HEK293 (cell line): ENCODE data around the gene C1QTNF12.

Source experiments
- GLI4 ChIP-seq: fragments of 450-650 bp; formaldehyde crosslinking; IDR thresholded peaks from 2 replicates; pipeline ENCODE4 v1.5.1; 2016; ENCODE audit warnings: missing biosample characterization, missing genetic modification characterization
- INSM2 ChIP-seq: fragments of 450-650 bp; formaldehyde crosslinking; IDR thresholded peaks from 2 replicates; pipeline ENCODE4 v1.5.1; 2016; ENCODE audit warnings: missing biosample characterization, missing genetic modification characterization
- KLF16 ChIP-seq: fragments of 450-650 bp; formaldehyde crosslinking; IDR thresholded peaks from 2 replicates; pipeline ENCODE4 v1.5.1; 2017; ENCODE audit warnings: missing biosample characterization, missing genetic modification characterization
- KLF17 ChIP-seq: fragments of 450-650 bp; formaldehyde crosslinking; IDR thresholded peaks from 2 replicates; pipeline ENCODE4 v1.5.1; 2016; ENCODE audit warnings: missing biosample characterization, missing genetic modification characterization
- PRDM1 ChIP-seq: fragments of 450-650 bp; formaldehyde crosslinking; IDR thresholded peaks from 2 replicates; pipeline ENCODE4; 2016; ENCODE audit warnings: missing biosample characterization, missing genetic modification characterization
- PRDM2 ChIP-seq: fragments of 450-650 bp; formaldehyde crosslinking; IDR thresholded peaks from 2 replicates; pipeline ENCODE4 v1.5.1; 2016; ENCODE audit warnings: missing biosample characterization, missing genetic modification characterization, borderline replicate concordance
- TRIM28 ChIP-seq: IDR thresholded peaks from 2 replicates; pipeline ENCODE4 v1.6.1; 2011; ENCODE audit warnings: low read length, control low read depth, borderline replicate concordance
- ZBTB49 ChIP-seq: fragments of 450-650 bp; formaldehyde crosslinking; IDR thresholded peaks from 2 replicates; pipeline ENCODE4 v1.5.1; 2016; ENCODE audit warnings: missing biosample characterization, missing genetic modification characterization, low read depth
- ZBTB8A ChIP-seq: fragments of 450-650 bp; formaldehyde crosslinking; IDR thresholded peaks from 2 replicates; pipeline ENCODE4 v1.5.1; 2016; ENCODE audit warnings: missing biosample characterization, missing genetic modification characterization
- ZNF121 ChIP-seq: fragments of 450-650 bp; formaldehyde crosslinking; IDR thresholded peaks from 2 replicates; pipeline ENCODE4 v1.5.1; 2016; ENCODE audit warnings: missing biosample characterization, missing genetic modification characterization
- ZNF350 ChIP-seq: fragments of 450-650 bp; formaldehyde crosslinking; IDR thresholded peaks from 2 replicates; pipeline ENCODE4 v1.5.0; 2017; ENCODE audit warnings: missing biosample characterization, mild to moderate bottlenecking, missing genetic modification characterization
- ZNF398 ChIP-seq: fragments of 450-650 bp; formaldehyde crosslinking; IDR thresholded peaks from 2 replicates; pipeline ENCODE4 v1.5.1; 2017; ENCODE audit warnings: missing biosample characterization, missing genetic modification characterization
- ZNF404 ChIP-seq: fragments of 450-650 bp; formaldehyde crosslinking; IDR thresholded peaks from 2 replicates; pipeline ENCODE4 v1.5.1; 2017; ENCODE audit warnings: missing biosample characterization, missing genetic modification characterization
- ZNF426 ChIP-seq: fragments of 450-650 bp; formaldehyde crosslinking; IDR thresholded peaks from 2 replicates; pipeline ENCODE4 v1.5.1; 2017; ENCODE audit warnings: missing biosample characterization, missing genetic modification characterization, mild to moderate bottlenecking, inconsistent platforms, moderate library complexity
- ZNF555 ChIP-seq: fragments of 450-650 bp; formaldehyde crosslinking; conservative IDR thresholded peaks from 2 replicates; pipeline ENCODE4 v1.5.1; 2017; ENCODE audit warnings: missing biosample characterization, mild to moderate bottlenecking, missing genetic modification characterization, inconsistent platforms
- ZNF596 ChIP-seq: fragments of 450-650 bp; IDR thresholded peaks from 2 replicates; pipeline ENCODE4 v1.5.0; 2018; ENCODE audit warnings: missing biosample characterization, mild to moderate bottlenecking, missing genetic modification characterization, moderate library complexity
- ZNF600 ChIP-seq: fragments of 450-650 bp; formaldehyde crosslinking; IDR thresholded peaks from 2 replicates; pipeline ENCODE4 v1.5.1; 2016; ENCODE audit warnings: missing biosample characterization, missing genetic modification characterization
- ZNF610 ChIP-seq: fragments of 450-650 bp; formaldehyde crosslinking; IDR thresholded peaks from 2 replicates; pipeline ENCODE4 v1.5.1; 2016; ENCODE audit warnings: missing biosample characterization, missing genetic modification characterization, borderline replicate concordance
- ZNF621 ChIP-seq: fragments of 450-650 bp; formaldehyde crosslinking; IDR thresholded peaks from 2 replicates; pipeline ENCODE4 v1.5.1; 2017; ENCODE audit warnings: missing biosample characterization, missing genetic modification characterization
- ZNF692 ChIP-seq: fragments of 450-650 bp; formaldehyde crosslinking; IDR thresholded peaks from 2 replicates; pipeline ENCODE4 v1.5.1; 2016; ENCODE audit warnings: missing biosample characterization, missing genetic modification characterization
- ZNF701 ChIP-seq: fragments of 450-650 bp; formaldehyde crosslinking; IDR thresholded peaks from 2 replicates; pipeline ENCODE4 v1.5.1; 2016; ENCODE audit warnings: missing biosample characterization, missing genetic modification characterization
- ZNF768 ChIP-seq: fragments of 450-650 bp; formaldehyde crosslinking; IDR thresholded peaks from 2 replicates; pipeline ENCODE4 v1.5.1; 2018; ENCODE audit warnings: missing biosample characterization, mild to moderate bottlenecking, missing genetic modification characterization
- ZSCAN4 ChIP-seq: fragments of 450-650 bp; formaldehyde crosslinking; IDR thresholded peaks from 2 replicates; pipeline ENCODE4 v1.5.1; 2017; ENCODE audit warnings: missing biosample characterization, missing genetic modification characterization
- ZXDB ChIP-seq: fragments of 450-650 bp; formaldehyde crosslinking; IDR thresholded peaks from 2 replicates; pipeline ENCODE4 v1.5.1; 2016; ENCODE audit warnings: missing biosample characterization, missing genetic modification characterization

Gene C1QTNF12

GRCh38 chr1:1273512-1274298 lies 27.2 kb upstream of the C1QTNF12 start, which contains the start of gene UBE2J2 (continued):
- TF ChIP-seq PRDM2 (tag by site-specific recombination) (no peak), GLI4 (tag by site-specific recombination) (no peak), ZNF404 (no peak), ZNF621 (tag by site-specific recombination) (no peak), ZSCAN4 (tag by site-specific recombination) (no peak), KLF17 (no peak), ZNF701 (tag by site-specific recombination) (no peak), ZXDB (peak; percentile 76), ZNF692 (tag by site-specific recombination) (peak; percentile 69), ZNF398 (tag by site-specific recombination) (no peak), ZNF600 (tag by site-specific recombination) (0 out of 2 replicates have a peak, but pooled peaks have one; percentile 29), ZBTB49 (tag by site-specific recombination) (no peak), ZNF596 (tag by site-specific recombination) (no peak), ZBTB8A (peak; percentile 83), TRIM28 (no peak), ZNF555 (tag by site-specific recombination) (no peak), ZNF426 (no peak), INSM2 (tag by site-specific recombination) (no peak), KLF16 (tag by site-specific recombination) (no peak), ZNF768 (tag by site-specific recombination) (no peak), ZNF610 (tag by site-specific recombination) (0 out of 2 replicates have a peak, but pooled peaks have one; percentile 54), ZNF121 (no peak), ZNF350 (tag by site-specific recombination) (no peak), PRDM1 (tag by site-specific recombination) (no peak)
